Thyroid gland (tissue), 4 donors: ENCODE measurements around the gene ADCY10. TPM values are rescaled to one million over a fixed set of nuclear protein-coding genes. Genes with fewer than 3 reads are reported as not detected.
"Not testable (repeated sequence)": the region's sequence is repeated elsewhere in the genome, so short reads cannot be mapped to it uniquely, and the experiment has no call there.

Experiments used
- DNase-seq, 2 donors: peaks; one replicate each; pipeline ENCODE4 v3.0.0-alpha.2; 2019
- H3K27ac ChIP-seq, 3 donors: fragments of 200-600 bp; sonication (generic); 1 replicate in 2 of 3; 2 replicates in 1 of 3; pipeline ENCODE4 v1.5.1; 2016 to 2019; ENCODE audit warnings: mild to moderate bottlenecking in 1 of 3, moderate library complexity in 1 of 3
- H3K27me3 ChIP-seq: fragments of 200-600 bp; sonication (generic); one replicate; pipeline ENCODE4 v1.5.1; 2019
- H3K36me3 ChIP-seq, 2 donors: fragments of 200-600 bp; sonication (generic); one replicate each; pipeline ENCODE4 v1.5.1; 2016 to 2019
- H3K4me1 ChIP-seq, 2 donors: fragments of 200-600 bp; sonication (generic); one replicate each; pipeline ENCODE4 v1.5.1; 2017 to 2019
- H3K4me3 ChIP-seq, 3 donors: fragments of 200-600 bp; sonication (generic); replicated peaks in 1 of 3; 1 replicate in 2 of 3; 2 replicates in 1 of 3; pipeline ENCODE4 v1.5.1; 2016; ENCODE audit warnings: mild to moderate bottlenecking in 1 of 3
- H3K9me3 ChIP-seq: fragments of 200-600 bp; sonication (generic); one replicate; pipeline ENCODE4 v1.5.1; 2017
- CTCF ChIP-seq, 6 experiments: fragments of 200-600 bp in 3 of 6; fragments of 450-650 bp in 3 of 6; sonication (generic) in 3 of 6; IDR thresholded peaks; one replicate each; pipeline ENCODE4 v1.5.1; 2016 to 2019; ENCODE audit warnings: antibody characterized with exemption in 6 of 6, mild to moderate bottlenecking in 2 of 6, inconsistent platforms in 1 of 6, moderate library complexity in 1 of 6
- POLR2A ChIP-seq, 2 donors: fragments of 450-650 bp; IDR thresholded peaks; one replicate each; pipeline ENCODE4 v1.6.1; 2017; ENCODE audit warnings: antibody characterized with exemption in 2 of 2, mild to moderate bottlenecking in 2 of 2, moderate library complexity in 1 of 2
- WGBS, 2 donors: methylation state at CpG; one replicate each; pipeline ENCODE4 v1.1.5; 2017; 5-methylcytosine and 5-hydroxymethylcytosine counted together
- intact Hi-C: fragments of 100-400 bp; cut with DNase I; formaldehyde crosslinking; loops from one replicate; pipeline ENCODE4 v1.15.1; 2023
- total RNA-seq, 4 donors: library from RNA; depleted of rRNA; stranded (reverse); fragments of >200 nt; gene quantifications; one replicate each; pipeline ENCODE4 v1.2.3, GENCODE V29; 2016

The ADCY10 gene
- total RNA-seq, 4 donors from 2014 or later, result 0.15 to 0.45 (median 0.40) TPM; not detected in 1

GRCh38 chr1:167864392-167865032, 49.4 kb downstream of the ADCY10 start:
- TF ChIP-seq POLR2A (IDR thresholded peaks at IDR 0.05) (no peak), CTCF (IDR thresholded peaks at IDR 0.05) (no peak)
- no peak overlapping the region for H3K27ac ChIP-seq
- H3K9me3 ChIP-seq, result no peaks in the 10 kb centered on the region
- H3K4me1 ChIP-seq, result no peaks in the 10 kb centered on the region
- no peaks in the 10 kb centered on the region for H3K27me3 ChIP-seq
- H3K36me3 ChIP-seq, result no peaks in the 10 kb centered on the region
- DNase-seq, result no peak
- intact Hi-C loops, result no loop called here
- WGBS, 2 donors, result 92 to 96% methylated on average over 6 of the region's 6 CpGs
- H3K4me3 ChIP-seq, result no peak overlapping the region

- peak in 1 of 2 donors; percentile 3 for DNase-seq
- Histone ChIP-seq H3K4me3 (no peak overlapping the region), H3K27me3 (no peaks in the 10 kb centered on the region), H3K9me3 (no peaks in the 10 kb centered on the region), H3K4me1 (no peaks in the 10 kb centered on the region), H3K36me3 (no peaks in the 10 kb centered on the region), H3K27ac (no peak overlapping the region)
- intact Hi-C loops, result no loop called here
- 88 to 90% methylated on average over 5 of the region's 5 CpGs for WGBS, 2 donors
- TF ChIP-seq CTCF (IDR thresholded peaks at IDR 0.05) (no peak), POLR2A (IDR thresholded peaks at IDR 0.05) (no peak)
These were observed 50.0 kb downstream of the ADCY10 start for GRCh38 chr1:167863921-167864279.

- H3K4me1 ChIP-seq, DNase-seq, H3K27ac ChIP-seq, H3K9me3 ChIP-seq, H3K27me3 ChIP-seq, H3K4me3 ChIP-seq, intact Hi-C loops, H3K36me3 ChIP-seq: not testable (repeated sequence)
- WGBS, 2 donors, result 92 to 93% methylated on average over 25 of the region's 26 CpGs
These were observed 50.6 kb downstream of the ADCY10 start for GRCh38 chr1:167863191-167863920.

- Histone ChIP-seq H3K27ac (no peak overlapping the region), H3K4me3 (no peak overlapping the region), H3K27me3 (no peaks in the 10 kb centered on the region), H3K36me3 (no peaks in the 10 kb centered on the region), H3K9me3 (no peaks in the 10 kb centered on the region), H3K4me1 (no peaks in the 10 kb centered on the region)
- no peak for DNase-seq
- intact Hi-C loops, result no loop called here
- TF ChIP-seq POLR2A (IDR thresholded peaks at IDR 0.05) (no peak), CTCF (IDR thresholded peaks at IDR 0.05) (no peak)
- 94 to 95% methylated on average over 1 of the region's 1 CpG for WGBS, 2 donors
These were observed 51.4 kb downstream of the ADCY10 start for GRCh38 chr1:167862432-167863076.

GRCh38 chr1:167861664-167862381, 52.1 kb downstream of the ADCY10 start:
- no peak for DNase-seq
- intact Hi-C loops, result no loop called here
- WGBS, 2 donors, result 80 to 86% methylated on average over 8 of the region's 8 CpGs

More at GRCh38 chr1:167861664-167862381, 52.1 kb downstream of the ADCY10 start:
- TF ChIP-seq POLR2A (IDR thresholded peaks at IDR 0.05) (no peak), CTCF (IDR thresholded peaks at IDR 0.05) (no peak)
- no peaks in the 10 kb centered on the region for H3K9me3 ChIP-seq
- H3K27ac ChIP-seq, result no peak overlapping the region
- H3K36me3 ChIP-seq, result no peaks in the 10 kb centered on the region
- H3K27me3 ChIP-seq, result no peaks in the 10 kb centered on the region
- H3K4me1 ChIP-seq, result no peaks in the 10 kb centered on the region
- H3K4me3 ChIP-seq, result no peak overlapping the region
